Tongue (tissue), 2 donors: ENCODE data around the gene ZNF668. TPM values are rescaled to one million over a fixed set of nuclear protein-coding genes. Genes with fewer than 3 reads are reported as not detected.
A peak's percentile ranks its signal among the peaks of the same experiment; 100 is the strongest.
"Not testable (repeated sequence)": the region's sequence is repeated elsewhere in the genome, so short reads cannot be mapped to it uniquely, and the experiment has no call there.

Source experiments
- DNase-seq: peaks from one replicate; pipeline ENCODE4 v3.0.0-alpha.2; 2015
- total RNA-seq: library from RNA; depleted of rRNA; stranded (reverse); fragments of >200 nt; gene quantifications from one replicate; pipeline ENCODE4 v1.2.3, GENCODE V29; 2014

The ZNF668 gene
- total RNA-seq, 1 donor from 2014 or later: 5.0 TPM

- no peak for DNase-seq
Observed at GRCh38 chr16:31055613-31056012, 18.4 kb downstream of the ZNF668 start.

DNA sequence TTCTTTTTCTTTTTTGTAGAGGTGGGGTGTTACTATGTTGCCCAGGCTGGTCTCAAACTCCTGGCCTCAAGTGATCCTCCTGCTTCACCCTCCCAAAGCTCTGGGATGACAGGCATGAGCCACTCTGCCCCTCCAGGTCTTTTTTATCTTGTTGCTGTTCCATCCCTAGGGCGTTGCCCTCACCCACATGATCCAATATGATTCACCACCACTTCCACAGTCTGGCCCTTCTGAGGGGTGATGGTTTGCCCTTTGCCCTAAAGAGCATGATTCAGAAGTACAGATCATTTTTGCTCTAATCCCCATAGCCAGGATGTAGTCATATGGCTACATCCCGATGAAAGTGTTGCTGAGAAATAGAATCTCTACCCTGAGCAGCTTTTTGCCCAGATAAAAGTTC lies 21.9 kb downstream of the ZNF668 start:
- DNase-seq: no peak

DNA sequence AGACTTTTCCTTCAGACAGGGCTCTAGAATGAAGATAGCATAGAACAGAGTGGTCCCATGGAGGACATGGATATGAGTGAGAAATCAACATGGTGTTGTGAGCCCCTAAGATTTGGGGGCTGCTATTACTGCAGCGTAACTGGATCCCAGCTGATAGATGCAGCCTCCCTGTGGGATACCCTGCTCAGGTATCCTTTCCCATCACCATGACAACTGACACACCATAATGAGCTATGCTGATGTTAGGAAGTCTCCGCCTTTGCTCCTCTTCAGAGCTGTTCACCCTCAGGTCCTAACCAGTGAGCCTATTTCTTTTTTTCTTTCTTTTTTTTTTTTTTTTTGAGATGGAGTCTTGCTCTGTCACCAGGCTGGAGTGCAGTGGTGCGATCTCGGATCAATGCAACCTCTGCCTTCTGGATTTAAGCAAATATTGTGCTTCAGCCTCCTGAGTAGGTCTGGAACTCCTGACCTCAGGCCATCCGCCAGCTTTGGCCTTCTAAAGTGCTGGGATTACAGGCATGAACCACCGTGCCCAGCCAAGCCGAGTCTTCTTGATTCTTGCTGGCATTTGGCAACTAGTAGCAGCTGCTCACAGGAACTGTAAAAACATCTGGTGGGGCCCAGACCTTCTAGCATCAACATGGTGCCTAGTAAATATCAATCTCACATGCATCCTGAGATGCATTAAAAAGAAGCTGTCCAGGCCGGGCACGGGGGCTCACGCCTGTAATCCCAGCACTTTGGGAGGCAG lies 23.6 kb downstream of the ZNF668 start:
- peak; percentile 69 for DNase-seq

DNA sequence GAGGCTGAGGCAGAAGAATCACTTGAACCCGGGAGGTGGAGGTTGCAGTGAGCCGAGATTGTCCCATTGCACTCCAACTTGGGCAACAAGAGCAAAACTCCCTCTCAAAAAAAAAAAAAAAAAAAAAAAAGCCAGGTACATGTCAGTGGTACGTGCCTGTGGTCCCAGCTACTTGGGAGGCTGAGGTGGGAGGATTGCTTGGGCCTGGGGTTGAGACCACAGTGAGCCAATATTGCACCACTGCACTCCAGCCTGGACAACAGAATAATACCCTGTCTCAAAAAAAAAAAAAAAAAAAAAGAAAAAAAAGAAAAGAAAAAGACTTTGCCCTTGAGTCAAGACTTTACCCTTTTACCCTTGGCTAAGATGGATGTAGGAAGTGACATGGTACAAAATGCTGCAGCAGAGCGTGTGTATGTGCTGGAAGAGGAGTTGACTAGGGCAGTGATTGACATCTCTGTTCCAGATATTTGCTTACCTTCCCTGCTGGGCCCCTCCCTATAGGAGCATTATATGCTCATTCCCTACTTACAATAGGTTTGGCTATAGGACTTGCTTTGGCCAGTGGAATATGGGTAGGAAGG lies 30.1 kb downstream of the ZNF668 start:
- no peak for DNase-seq

GRCh38 chr16:31043352-31043751 lies 30.7 kb downstream of the ZNF668 start:
- no peak for DNase-seq

- no peak for DNase-seq
Observed at GRCh38 chr16:31042866-31043265, 31.2 kb downstream of the ZNF668 start.

DNA sequence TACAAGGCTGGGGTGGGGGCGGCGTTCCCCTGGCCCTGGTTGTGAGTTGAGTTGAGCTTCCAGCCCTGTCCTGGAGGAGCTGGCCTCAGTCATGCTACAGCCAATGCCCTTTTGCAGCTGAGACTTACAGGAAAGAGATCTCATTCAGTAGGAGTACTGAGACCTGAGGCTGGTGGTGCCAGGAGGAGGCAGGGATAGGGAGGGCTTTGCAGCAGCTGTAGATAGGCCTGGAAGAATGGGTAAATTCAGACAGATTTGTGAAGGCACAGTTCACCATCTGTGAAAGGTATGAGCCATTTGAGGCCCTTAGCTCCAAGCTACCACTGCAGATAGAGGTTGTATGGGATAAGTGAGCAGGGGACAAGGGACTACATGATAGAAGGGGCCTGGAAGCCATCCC lies 35.0 kb downstream of the ZNF668 start:
- DNase-seq: no peak

- no peak for DNase-seq
Observed at GRCh38 chr16:31036691-31037090, 37.3 kb downstream of the ZNF668 start.

DNA sequence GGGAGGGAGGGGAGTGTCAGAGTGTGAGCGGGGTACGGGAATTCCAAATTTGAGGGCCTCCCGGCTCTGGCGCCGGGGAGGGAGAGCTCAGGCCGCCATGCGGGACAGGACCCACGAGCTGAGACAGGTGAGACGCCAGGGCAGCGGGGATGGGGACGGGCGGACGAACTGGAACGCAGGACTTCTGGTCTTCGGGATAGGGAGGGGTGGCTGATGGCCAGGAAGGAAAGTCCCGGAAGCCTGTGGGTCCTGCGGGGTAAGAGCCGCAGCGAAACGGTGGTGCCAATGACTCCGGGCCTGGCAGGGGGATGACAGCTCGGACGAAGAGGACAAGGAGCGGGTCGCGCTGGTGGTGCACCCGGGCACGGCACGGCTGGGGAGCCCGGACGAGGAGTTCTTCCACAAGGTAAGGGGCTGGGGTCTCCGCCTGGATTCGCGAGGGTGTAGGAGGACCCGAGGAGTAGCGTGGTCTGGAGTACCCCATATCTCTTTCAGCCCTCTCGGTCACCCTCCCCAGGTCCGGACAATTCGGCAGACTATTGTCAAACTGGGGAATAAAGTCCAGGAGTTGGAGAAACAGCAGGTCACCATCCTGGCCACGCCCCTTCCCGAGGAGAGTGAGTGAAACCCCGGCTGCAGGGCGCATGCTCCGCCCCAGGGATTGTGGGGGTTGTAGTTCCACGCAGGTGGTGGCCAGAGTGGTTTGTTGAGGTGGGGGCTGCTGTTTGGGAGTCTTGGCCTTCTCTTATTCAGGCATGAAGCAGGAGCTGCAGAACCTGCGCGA lies 40.1 kb downstream of the ZNF668 start:
- peak; percentile 96 for DNase-seq

GRCh38 chr16:31032736-31033708 lies 41.0 kb downstream of the ZNF668 start, which contains the start of gene STX4:
STX4 (plus strand) TSS chr16:31033558; CDS start chr16:31033806, 248 bp downstream.
- peak; percentile 99 for DNase-seq

- DNase-seq: no peak
Observed at GRCh38 chr16:31031276-31031675, 42.8 kb downstream of the ZNF668 start.

DNA sequence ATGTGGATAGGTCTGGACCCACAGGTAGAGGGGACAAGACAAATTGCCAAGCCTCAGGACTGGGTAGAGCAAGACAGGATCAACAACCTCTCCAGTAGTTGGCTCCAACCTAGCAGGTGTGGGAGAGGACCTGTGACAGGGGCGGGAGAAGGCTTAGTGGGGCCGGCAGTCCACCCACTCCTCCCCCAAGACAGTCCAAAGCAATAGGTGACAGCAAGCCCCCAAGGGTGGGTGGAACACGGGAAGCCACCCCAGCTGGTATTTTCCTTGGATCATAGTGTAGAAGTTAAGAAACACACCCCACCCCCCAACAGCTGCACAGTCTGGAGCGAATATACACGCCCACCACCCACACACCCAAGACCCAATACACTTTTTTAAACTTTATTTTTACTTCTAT lies 44.8 kb downstream of the ZNF668 start:
- no peak for DNase-seq

GRCh38 chr16:31025339-31025738 lies 48.7 kb downstream of the ZNF668 start:
- no peak for DNase-seq

DNA sequence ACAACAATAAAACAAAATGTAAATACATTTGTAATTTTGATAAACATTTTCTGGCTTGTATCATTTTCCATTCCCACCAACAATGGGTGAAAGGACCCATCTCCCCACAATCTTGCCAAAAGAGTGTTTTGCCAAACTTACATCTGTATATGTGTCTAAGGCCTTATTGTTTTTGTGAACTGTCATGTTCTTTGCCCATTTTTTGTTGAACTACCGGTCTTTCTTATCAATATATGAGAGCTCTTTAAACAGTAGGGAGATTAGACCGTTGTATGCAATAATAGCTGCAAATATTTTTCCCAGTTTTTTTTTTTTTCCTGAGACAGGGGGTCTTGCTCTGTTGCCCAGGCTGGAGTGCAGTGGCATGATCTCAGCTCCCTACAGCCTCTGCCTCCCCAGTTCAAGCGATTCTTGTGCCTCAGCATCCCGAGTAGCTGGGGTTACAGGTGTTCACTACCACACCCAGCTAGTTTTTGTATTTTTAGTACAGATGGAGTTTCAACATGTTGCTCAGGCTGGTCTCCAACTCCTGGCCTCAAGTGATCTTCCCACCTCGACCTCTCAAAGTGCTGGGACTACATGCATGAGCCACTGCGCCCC lies 50.3 kb downstream of the ZNF668 start:
- DNase-seq: no peak

- no peak for DNase-seq
Observed at GRCh38 chr16:31023252-31023602, 50.8 kb downstream of the ZNF668 start.

DNA sequence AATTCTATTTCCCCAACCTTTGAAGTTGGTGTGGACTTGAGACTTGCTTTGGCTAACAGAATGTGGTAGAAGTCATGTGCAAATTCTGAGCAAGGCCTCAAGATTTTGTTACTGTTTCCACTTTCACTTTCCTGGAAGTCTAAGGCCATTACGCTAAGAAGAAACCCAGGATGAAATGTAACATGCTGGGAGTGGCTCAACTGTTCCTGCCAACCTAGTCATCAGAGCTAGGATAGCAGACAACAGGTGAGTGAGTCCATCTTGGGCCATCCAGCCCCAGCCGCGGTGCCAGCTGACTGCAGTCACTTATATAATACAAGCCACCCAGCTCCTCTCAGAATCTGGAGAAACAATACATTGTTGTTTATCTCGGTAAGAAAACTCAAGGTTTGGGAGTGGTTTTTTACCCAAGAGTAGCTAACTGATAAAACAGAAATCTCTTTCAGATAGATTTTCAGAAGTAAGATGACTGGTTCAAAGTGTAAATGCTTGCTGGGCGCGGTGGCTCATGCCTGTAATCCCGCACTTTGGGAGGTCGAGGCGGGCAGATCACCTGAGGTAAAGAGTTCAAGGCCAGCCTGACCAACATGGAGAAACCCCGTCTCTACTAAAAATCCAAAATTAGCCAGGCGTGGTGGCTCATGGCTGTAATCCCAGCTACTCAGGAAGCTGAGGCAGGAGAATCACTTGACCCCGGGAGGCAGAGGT lies 51.3 kb downstream of the ZNF668 start:
- peak; percentile 44 for DNase-seq

GRCh38 chr16:31020536-31020935 lies 53.5 kb downstream of the ZNF668 start:
- DNase-seq: no peak

GRCh38 chr16:31017756-31018155 lies 56.3 kb downstream of the ZNF668 start:
- DNase-seq: not testable (repeated sequence)

GRCh38 chr16:31016018-31016417 lies 58.0 kb downstream of the ZNF668 start:
- no peak for DNase-seq

DNA sequence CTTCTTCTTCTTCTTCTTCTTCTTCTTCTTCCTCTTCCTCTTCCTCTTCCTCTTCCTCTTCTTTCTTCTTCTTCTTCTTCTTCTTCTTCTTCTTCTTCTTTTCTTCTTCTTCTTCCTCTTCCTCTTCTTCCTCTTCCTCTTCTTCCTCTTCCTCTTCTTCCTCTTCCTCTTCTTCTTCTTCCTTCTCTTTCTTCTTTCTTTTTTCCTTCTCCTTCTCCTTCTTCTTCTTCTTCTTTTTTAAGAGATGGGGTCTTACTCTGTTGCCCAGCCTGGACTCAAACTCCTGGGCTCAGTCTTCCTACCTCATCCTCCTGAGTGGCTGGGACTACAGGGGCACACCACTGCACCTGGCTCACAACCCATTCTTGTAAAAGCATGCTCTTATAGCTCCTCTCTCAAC lies 60.7 kb downstream of the ZNF668 start:
- not testable (repeated sequence) for DNase-seq

DNA sequence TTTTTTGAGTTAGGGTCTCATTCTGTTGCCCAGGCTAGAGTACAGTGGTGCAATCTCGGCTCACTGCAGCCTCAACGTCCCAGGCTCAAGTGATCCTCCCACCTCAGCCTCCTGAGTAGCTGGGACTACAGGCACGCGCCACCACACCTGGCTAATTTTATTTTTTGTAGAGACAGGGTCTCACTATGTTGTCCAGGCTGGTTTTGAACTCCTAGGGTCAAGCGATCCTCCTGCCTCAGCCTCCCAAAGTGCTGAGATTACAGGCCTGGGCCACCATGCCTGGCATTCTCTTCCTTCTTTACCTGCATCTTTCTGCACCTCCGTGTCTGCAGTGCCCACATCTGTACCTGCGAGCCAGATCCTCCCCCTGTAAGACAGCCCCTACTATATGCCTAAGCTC lies 62.2 kb downstream of the ZNF668 start:
- DNase-seq: not testable (repeated sequence)
